WTC11 (cell line): Measurements from ENCODE around the gene ZNF716. TPM values are rescaled to one million over a fixed set of nuclear protein-coding genes. Genes with fewer than 3 reads are reported as not detected.

Experiments
- ATAC-seq: fragments of 200-7000 bp; cut with Tn5 transposase; 2 replicates; pipeline ENCODE4 v1.10.0; 2021; ENCODE audit warnings: mild to moderate bottlenecking, moderate library complexity
- CTCF ChIA-PET: fragments of 300-600 bp; sonication (Branson Sonifier 250); formaldehyde crosslinking; loops from one replicate; lab custom pipeline; 2021; ENCODE audit warnings: antibody characterized with exemption; lab: Charles Lee
- POLR2A ChIA-PET: fragments of 350-600 bp; sonication (Branson Sonifier 250); formaldehyde crosslinking; loops from one replicate; lab custom pipeline; 2021; ENCODE audit warnings: antibody characterized with exemption; lab: Charles Lee
- DNase-seq: peaks from one replicate; pipeline ENCODE4 v3.0.0; 2021; ENCODE audit warnings: low spot score
- H3K27ac Mint-ChIP-seq: 2 replicates; pipeline ENCODE4 v1.8.0; 2021; ENCODE audit warnings: mixed read lengths
- H3K27me3 Mint-ChIP-seq: 2 replicates; pipeline ENCODE4 v1.8.0; 2021; ENCODE audit warnings: low read depth, mild to moderate bottlenecking, moderate library complexity, mixed read lengths
- H3K36me3 Mint-ChIP-seq: 2 replicates; pipeline ENCODE4 v1.8.0; 2021; ENCODE audit warnings: mixed read lengths
- H3K4me1 Mint-ChIP-seq: 2 replicates; pipeline ENCODE4 v1.8.0; 2022; ENCODE audit warnings: mixed read lengths
- H3K4me3 Mint-ChIP-seq: 2 replicates; pipeline ENCODE4 v1.8.0; 2021; ENCODE audit warnings: mild to moderate bottlenecking, moderate library complexity, mixed read lengths
- H3K9me3 Mint-ChIP-seq: 2 replicates; pipeline ENCODE4 v1.8.0; 2021; ENCODE audit warnings: mixed read lengths
- ARID4B ChIP-seq: sonication (generic); formaldehyde crosslinking; IDR thresholded peaks from 2 replicates; pipeline ENCODE4 v1.8.0; 2023; ENCODE audit warnings: missing genetic modification reagents, mild to moderate bottlenecking, borderline replicate concordance
- ATF1 ChIP-seq: sonication (generic); formaldehyde crosslinking; IDR thresholded peaks from 2 replicates; pipeline ENCODE4 v1.8.1; 2023; ENCODE audit warnings: mild to moderate bottlenecking, moderate library complexity, missing genetic modification reagents
- CREM ChIP-seq: sonication (generic); formaldehyde crosslinking; IDR thresholded peaks from 2 replicates; pipeline ENCODE4 v1.8.1; 2022; ENCODE audit warnings: mild to moderate bottlenecking, missing genetic modification reagents, moderate library complexity
- E2F5 ChIP-seq: sonication (generic); formaldehyde crosslinking; IDR thresholded peaks from 2 replicates; pipeline ENCODE4 v1.8.1; 2022; ENCODE audit warnings: mild to moderate bottlenecking, moderate library complexity, missing genetic modification reagents
- FOXJ3 ChIP-seq: sonication (generic); formaldehyde crosslinking; IDR thresholded peaks from 2 replicates; pipeline ENCODE4 v1.9.0; 2021; ENCODE audit warnings: missing genetic modification reagents, mild to moderate bottlenecking, borderline replicate concordance
- FOXP1 ChIP-seq: sonication (generic); formaldehyde crosslinking; IDR thresholded peaks from 2 replicates; pipeline ENCODE4 v1.8.0; 2022; ENCODE audit warnings: missing genetic modification reagents, mild to moderate bottlenecking, moderate library complexity, borderline replicate concordance
- GABPB1 ChIP-seq: sonication (generic); formaldehyde crosslinking; IDR thresholded peaks from 2 replicates; pipeline ENCODE4 v1.8.1; 2023; ENCODE audit warnings: mild to moderate bottlenecking, missing genetic modification reagents
- IRF1 ChIP-seq: sonication (generic); formaldehyde crosslinking; IDR thresholded peaks from 2 replicates; pipeline ENCODE4 v1.8.0; 2023; ENCODE audit warnings: missing genetic modification reagents
- IRF2 ChIP-seq: sonication (generic); formaldehyde crosslinking; IDR thresholded peaks from 2 replicates; pipeline ENCODE4 v1.8.0; 2022; ENCODE audit warnings: low read depth, missing genetic modification reagents, borderline replicate concordance
- NR2C2 ChIP-seq: sonication (generic); formaldehyde crosslinking; IDR thresholded peaks from 2 replicates; pipeline ENCODE4 v1.8.0; 2022; ENCODE audit warnings: mild to moderate bottlenecking, missing genetic modification reagents
- NR3C1 ChIP-seq: sonication (generic); formaldehyde crosslinking; conservative IDR thresholded peaks from 2 replicates; pipeline ENCODE4 v1.8.1; 2023; ENCODE audit warnings: low read depth, mild to moderate bottlenecking, missing genetic modification reagents
- TEAD4 ChIP-seq: sonication (generic); formaldehyde crosslinking; IDR thresholded peaks from 2 replicates; pipeline ENCODE4 v1.8.0; 2022; ENCODE audit warnings: mild to moderate bottlenecking, missing genetic modification reagents
- USF1 ChIP-seq: sonication (generic); formaldehyde crosslinking; IDR thresholded peaks from 2 replicates; pipeline ENCODE4 v1.8.0; 2022; ENCODE audit warnings: mild to moderate bottlenecking, missing genetic modification reagents
- ZNF317 ChIP-seq: sonication (generic); formaldehyde crosslinking; IDR thresholded peaks from 2 replicates; pipeline ENCODE4 v1.8.1; 2023; ENCODE audit warnings: low read depth, mild to moderate bottlenecking, moderate library complexity, missing genetic modification reagents, borderline replicate concordance
- ZNF416 ChIP-seq: fragments of 250-450 bp; sonication (Bioruptor Pico); IDR thresholded peaks from 2 replicates; pipeline ENCODE4 v1.9.0; 2021; ENCODE audit warnings: mild to moderate bottlenecking, inconsistent platforms
- ZNF532 ChIP-seq: fragments of 250-450 bp; sonication (Bioruptor Pico); IDR thresholded peaks from 2 replicates; pipeline ENCODE4 v1.9.0; 2021; ENCODE audit warnings: mild to moderate bottlenecking, borderline replicate concordance
- ZSCAN18 ChIP-seq: fragments of 250-450 bp; sonication (Bioruptor Pico); IDR thresholded peaks from 2 replicates; pipeline ENCODE4 v2.1.2; 2022; ENCODE audit warnings: mild to moderate bottlenecking, moderate library complexity
- total RNA-seq: library from RNA; stranded (reverse); gene quantifications from 3 replicates; pipeline ENCODE4 v1.2.3, GENCODE V29; 2021

ZNF716 gene
- total RNA-seq, 1 experiment from 2014 or later, result not detected

- no peak for DNase-seq
- CTCF ChIA-PET, result no interaction called here
- Mint-ChIP-seq H3K27me3 (0 out of 2 replicates have a peak, but pooled peaks cover 11% of the 10 kb centered on the region), H3K4me1 (no peaks in the 10 kb centered on the region), H3K4me3 (no peak overlapping the region), H3K27ac (no peak overlapping the region), H3K9me3 (peaks cover 42% of the 10 kb centered on the region), H3K36me3 (peaks cover 37% of the 10 kb centered on the region)
- TF ChIP-seq ZSCAN18 (CRISPR knock-in tag) (no peak), IRF1 (CRISPR knock-in tag) (no peak), NR3C1 (no peak), ZNF416 (CRISPR knock-in tag) (no peak), FOXP1 (CRISPR knock-in tag) (no peak), IRF2 (CRISPR knock-in tag) (no peak), E2F5 (CRISPR knock-in tag) (no peak), NR2C2 (CRISPR knock-in tag) (no peak), USF1 (CRISPR knock-in tag) (no peak), TEAD4 (CRISPR knock-in tag) (no peak), ATF1 (no peak), ZNF317 (no peak), FOXJ3 (CRISPR knock-in tag) (no peak)
- TF ChIP-seq, all 79 proteins: peak for 0
- POLR2A ChIA-PET, result no interaction called here
- ATAC-seq, result no peak
Measured at GRCh38 chr7:57424515-57425238, 25.3 kb upstream of the ZNF716 start.

- H3K27ac Mint-ChIP-seq, result no peak overlapping the region
- H3K4me1 Mint-ChIP-seq, result no peaks in the 10 kb centered on the region
- CTCF ChIA-PET, result no interaction called here
- DNase-seq (no peak), ATAC-seq (no peak)
- H3K9me3 Mint-ChIP-seq, result peaks cover 46% of the 10 kb centered on the region
- peaks cover 41% of the 10 kb centered on the region for H3K36me3 Mint-ChIP-seq
- H3K4me3 Mint-ChIP-seq, result no peak overlapping the region
- 0 out of 2 replicates have a peak, but pooled peaks cover 11% of the 10 kb centered on the region for H3K27me3 Mint-ChIP-seq
- POLR2A ChIA-PET, result no interaction called here
- TF ChIP-seq CREM (CRISPR knock-in tag) (no peak), E2F5 (CRISPR knock-in tag) (no peak), TEAD4 (CRISPR knock-in tag) (no peak), ZNF532 (CRISPR knock-in tag) (no peak), ARID4B (CRISPR knock-in tag) (no peak), GABPB1 (CRISPR knock-in tag) (no peak)
Measured at GRCh38 chr7:57425239-57425944, 24.6 kb upstream of the ZNF716 start.
